ENCODE data around the gene ADGRE1.

Gene ADGRE1

DNA sequence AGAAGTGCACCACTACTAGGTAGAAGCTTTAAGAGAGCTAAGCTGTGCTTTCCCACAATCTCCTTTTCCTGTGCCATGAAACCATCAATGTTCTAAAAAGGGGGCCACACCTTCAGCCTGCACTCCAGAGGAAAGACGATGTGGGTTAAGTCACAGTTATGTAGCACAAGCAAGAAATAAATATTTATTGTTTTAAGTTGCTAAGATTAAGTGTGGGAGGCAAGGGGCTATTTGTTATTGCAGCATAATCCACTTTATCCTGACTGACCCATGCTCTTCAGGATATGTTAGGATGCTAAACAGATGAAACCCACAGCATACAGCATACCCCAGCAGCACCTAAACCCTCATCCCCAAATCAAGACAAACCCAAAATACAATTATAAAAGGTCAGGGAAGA is 69.2 kb downstream of the ADGRE1 start:
- no peak for TF ChIP-seq NFRKB (IDR thresholded peaks at IDR 0.05)
- no peak for TF ChIP-seq FOXM1 (IDR thresholded peaks at IDR 0.05; ENCODE audit: borderline replicate concordance)
- TF ChIP-seq ZNF384 (IDR thresholded peaks at IDR 0.05), result no peak
- TF ChIP-seq FOXK2 (IDR thresholded peaks at IDR 0.05), result no peak
- no peak for TF ChIP-seq L3MBTL2 (conservative IDR thresholded peaks at IDR 0.05)
- TF ChIP-seq TARDBP (IDR thresholded peaks at IDR 0.05), result no peak
- no peak for TF ChIP-seq LEF1 (IDR thresholded peaks at IDR 0.05; ENCODE audit: borderline replicate concordance)
- no peak for TF ChIP-seq CTBP1 (IDR thresholded peaks at IDR 0.05; ENCODE audit: borderline replicate concordance)
- TF ChIP-seq, protein P1, sequence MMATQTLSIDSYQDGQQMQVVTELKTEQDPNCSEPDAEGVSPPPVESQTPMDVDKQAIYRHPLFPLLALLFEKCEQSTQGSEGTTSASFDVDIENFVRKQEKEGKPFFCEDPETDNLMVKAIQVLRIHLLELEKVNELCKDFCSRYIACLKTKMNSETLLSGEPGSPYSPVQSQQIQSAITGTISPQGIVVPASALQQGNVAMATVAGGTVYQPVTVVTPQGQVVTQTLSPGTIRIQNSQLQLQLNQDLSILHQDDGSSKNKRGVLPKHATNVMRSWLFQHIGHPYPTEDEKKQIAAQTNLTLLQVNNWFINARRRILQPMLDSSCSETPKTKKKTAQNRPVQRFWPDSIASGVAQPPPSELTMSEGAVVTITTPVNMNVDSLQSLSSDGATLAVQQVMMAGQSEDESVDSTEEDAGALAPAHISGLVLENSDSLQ (IDR thresholded peaks at IDR 0.05), result no peak
- no peak for TF ChIP-seq SP1 (IDR thresholded peaks at IDR 0.05)
- no peak for TF ChIP-seq HDGF (IDR thresholded peaks at IDR 0.05; ENCODE audit: borderline replicate concordance)
- TF ChIP-seq FOXA1 (IDR thresholded peaks at IDR 0.05), result no peak
- no peak for TF ChIP-seq ELF4 (IDR thresholded peaks at IDR 0.05)
- TF ChIP-seq SUZ12 (IDR thresholded peaks at IDR 0.05), result no peak
- POLR2A ChIA-PET, result no interaction called here
- CTCF ChIA-PET, result no interaction called here
- no peak for DNase-seq (ENCODE audit: extremely low spot score)

DNA sequence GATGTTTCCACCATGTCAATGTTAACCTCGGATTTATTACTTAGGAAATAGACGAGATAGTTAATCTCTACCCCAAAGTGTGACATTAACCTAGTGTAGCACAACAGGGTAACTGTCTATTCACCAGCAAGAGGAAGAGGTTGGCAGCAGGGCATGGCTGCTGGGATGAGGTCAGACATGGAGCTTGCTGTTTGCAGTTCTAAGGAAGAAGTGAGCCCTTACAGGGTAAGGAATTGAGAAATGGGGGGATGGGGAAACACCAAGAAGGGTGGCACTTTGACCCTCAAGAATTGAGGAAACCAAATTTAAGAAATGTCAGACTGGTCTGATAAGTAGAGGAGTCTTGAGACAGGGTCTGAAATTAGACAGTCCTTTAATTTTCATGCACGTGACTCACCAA is 71.4 kb downstream of the ADGRE1 start:
- CTCF ChIA-PET, result no interaction called here
- no peak for DNase-seq (ENCODE audit: extremely low spot score)
- POLR2A ChIA-PET, result no interaction called here
- TF ChIP-seq CTBP1 (IDR thresholded peaks at IDR 0.05; ENCODE audit: borderline replicate concordance), result no peak
- TF ChIP-seq SUZ12 (IDR thresholded peaks at IDR 0.05), result no peak
- no peak for TF ChIP-seq ARNT (IDR thresholded peaks at IDR 0.05)
- TF ChIP-seq, protein P1 (IDR thresholded peaks at IDR 0.05), result no peak
- TF ChIP-seq ELF4 (IDR thresholded peaks at IDR 0.05), result no peak
- no peak for TF ChIP-seq FOXK2 (IDR thresholded peaks at IDR 0.05)
- no peak for TF ChIP-seq L3MBTL2 (conservative IDR thresholded peaks at IDR 0.05)
- no peak for TF ChIP-seq FOXA1 (IDR thresholded peaks at IDR 0.05)
- TF ChIP-seq FOXM1 (IDR thresholded peaks at IDR 0.05; ENCODE audit: borderline replicate concordance), result no peak

DNA sequence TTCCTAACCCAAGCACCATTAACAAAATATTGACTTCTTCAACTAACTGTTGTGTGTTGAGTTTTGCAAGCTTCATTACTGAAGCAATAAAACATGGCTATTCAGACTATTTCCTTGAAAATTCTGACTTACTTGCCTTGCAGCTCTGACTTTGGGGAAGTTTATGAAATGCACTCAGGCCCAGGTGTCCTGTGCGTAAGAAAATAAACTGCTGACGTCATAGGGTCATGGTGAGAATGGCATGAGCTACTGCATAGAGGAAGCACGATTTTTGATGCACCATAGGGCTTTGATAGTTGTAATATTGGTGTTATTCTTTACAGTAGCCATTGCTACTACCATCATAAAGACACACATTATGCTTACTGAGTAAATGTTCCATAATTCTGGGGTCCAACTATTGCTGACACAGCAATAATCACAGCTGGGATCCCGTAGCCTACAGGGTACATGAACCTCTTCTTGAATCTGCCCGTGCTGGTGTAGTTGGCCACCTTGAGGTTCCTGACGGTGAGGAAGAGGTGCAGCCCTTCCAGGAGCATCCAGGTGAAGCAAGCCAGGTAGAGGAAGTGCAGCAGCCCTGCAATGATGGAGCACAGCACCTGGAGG is 76.0 kb downstream of the ADGRE1 start:
- ChIA-PET POLR2A (no interaction called here), CTCF (interaction anchor here (0.6 to 1.0 kb wide), 2 partner anchors 9 to 413 kb away, joined by 3 to 4 read pairs; no protein-coding TSS in a partner anchor)
- TF ChIP-seq ZNF384 (IDR thresholded peaks at IDR 0.05) (no peak), HDGF (IDR thresholded peaks at IDR 0.05; ENCODE audit: borderline replicate concordance) (no peak), FOXK2 (IDR thresholded peaks at IDR 0.05) (no peak), SP1 (IDR thresholded peaks at IDR 0.05) (no peak), SUZ12 (IDR thresholded peaks at IDR 0.05) (no peak), ELF4 (IDR thresholded peaks at IDR 0.05) (no peak), LEF1 (IDR thresholded peaks at IDR 0.05; ENCODE audit: borderline replicate concordance) (no peak), NFRKB (IDR thresholded peaks at IDR 0.05) (no peak), L3MBTL2 (conservative IDR thresholded peaks at IDR 0.05) (no peak), FOXM1 (IDR thresholded peaks at IDR 0.05; ENCODE audit: borderline replicate concordance) (no peak), CTBP1 (IDR thresholded peaks at IDR 0.05; ENCODE audit: borderline replicate concordance) (no peak), BHLHE40 (IDR thresholded peaks at IDR 0.05; ENCODE audit: borderline replicate concordance) (no peak), ARNT (IDR thresholded peaks at IDR 0.05) (no peak), TARDBP (IDR thresholded peaks at IDR 0.05) (no peak), FOXA1 (IDR thresholded peaks at IDR 0.05) (no peak)
- TF ChIP-seq, protein P1 (IDR thresholded peaks at IDR 0.05), result no peak
- DNase-seq (ENCODE audit: extremely low spot score), result no peak

DNA sequence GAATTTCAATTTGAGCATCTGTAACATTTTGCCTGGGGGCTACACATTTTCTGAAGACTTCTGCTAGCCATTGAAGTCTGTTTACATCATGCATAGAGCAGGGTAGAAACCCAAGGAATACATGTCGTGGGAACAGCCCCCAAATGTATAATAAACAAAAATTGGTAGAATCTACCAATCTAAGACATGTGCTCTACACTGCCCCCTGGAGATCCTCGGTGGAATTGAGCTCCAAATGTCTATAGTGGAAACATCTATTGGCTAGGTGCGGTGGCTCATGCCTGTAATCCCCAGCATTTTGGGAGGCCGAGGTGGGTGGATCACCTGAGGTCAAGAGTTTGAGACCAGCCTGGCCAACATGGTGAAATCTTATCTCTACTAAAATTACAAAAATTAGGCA is 76.6 kb downstream of the ADGRE1 start:
- peak; percentile 25 for DNase-seq (ENCODE audit: extremely low spot score)
- no peak for TF ChIP-seq BHLHE40 (IDR thresholded peaks at IDR 0.05; ENCODE audit: borderline replicate concordance)
- TF ChIP-seq ARNT (IDR thresholded peaks at IDR 0.05), result no peak
- no peak for TF ChIP-seq SUZ12 (IDR thresholded peaks at IDR 0.05)
- TF ChIP-seq FOXM1 (IDR thresholded peaks at IDR 0.05; ENCODE audit: borderline replicate concordance), result no peak
- TF ChIP-seq SP1 (IDR thresholded peaks at IDR 0.05), result no peak
- no peak for TF ChIP-seq HDGF (IDR thresholded peaks at IDR 0.05; ENCODE audit: borderline replicate concordance)
- TF ChIP-seq ELF4 (IDR thresholded peaks at IDR 0.05), result no peak
- no peak for TF ChIP-seq FOXK2 (IDR thresholded peaks at IDR 0.05)
- no peak for TF ChIP-seq ZNF384 (IDR thresholded peaks at IDR 0.05)
- no peak for TF ChIP-seq FOXA1 (IDR thresholded peaks at IDR 0.05)
- no peak for TF ChIP-seq LEF1 (IDR thresholded peaks at IDR 0.05; ENCODE audit: borderline replicate concordance)
- TF ChIP-seq TARDBP (IDR thresholded peaks at IDR 0.05), result no peak
- no peak for TF ChIP-seq L3MBTL2 (conservative IDR thresholded peaks at IDR 0.05)
- no peak for TF ChIP-seq CTBP1 (IDR thresholded peaks at IDR 0.05; ENCODE audit: borderline replicate concordance)
- no peak for TF ChIP-seq NFRKB (IDR thresholded peaks at IDR 0.05)
- TF ChIP-seq, protein P1 (IDR thresholded peaks at IDR 0.05), result no peak
- ChIA-PET CTCF (interaction anchor here (0.5 to 1.0 kb wide), 7 partner anchors 9 to 445 kb away, joined by 3 to 7 read pairs (median 3); no protein-coding TSS in a partner anchor), POLR2A (no interaction called here)

DNA sequence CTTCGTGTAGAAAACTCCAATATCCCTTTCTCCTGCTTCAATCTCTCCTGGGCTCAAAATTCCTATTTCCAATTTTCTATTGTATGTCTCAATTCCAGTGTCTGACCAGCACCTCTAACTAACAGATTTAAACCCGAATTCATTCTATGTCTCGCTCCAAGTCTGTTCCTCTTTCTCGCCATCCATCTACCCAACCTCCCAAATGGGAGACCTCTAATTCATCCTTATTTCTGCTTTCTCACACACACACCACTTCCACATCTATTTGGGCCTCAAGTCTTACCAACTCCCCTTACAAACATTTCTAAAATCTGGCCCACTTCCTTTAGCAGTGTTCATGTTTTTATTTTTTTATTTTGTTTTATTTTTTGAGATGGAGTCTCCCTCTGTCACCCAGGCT is 80.6 kb downstream of the ADGRE1 start:
- ChIA-PET POLR2A (no interaction called here), CTCF (no interaction called here)
- no peak for DNase-seq (ENCODE audit: extremely low spot score)
- TF ChIP-seq BHLHE40 (IDR thresholded peaks at IDR 0.05; ENCODE audit: borderline replicate concordance) (no peak), ZNF384 (IDR thresholded peaks at IDR 0.05) (no peak), SUZ12 (IDR thresholded peaks at IDR 0.05) (no peak), L3MBTL2 (conservative IDR thresholded peaks at IDR 0.05) (no peak), FOXK2 (IDR thresholded peaks at IDR 0.05) (no peak), CTBP1 (IDR thresholded peaks at IDR 0.05; ENCODE audit: borderline replicate concordance) (no peak), TARDBP (IDR thresholded peaks at IDR 0.05) (no peak), FOXA1 (IDR thresholded peaks at IDR 0.05) (no peak), ELF4 (IDR thresholded peaks at IDR 0.05) (no peak), LEF1 (IDR thresholded peaks at IDR 0.05; ENCODE audit: borderline replicate concordance) (no peak), SP1 (IDR thresholded peaks at IDR 0.05) (no peak), NFRKB (IDR thresholded peaks at IDR 0.05) (no peak)

Measured in HEK293T (cell line).